K562 (cell line): ENCODE data around the gene LIG3. TPM values are rescaled to one million over a fixed set of nuclear protein-coding genes. Genes with fewer than 3 reads are reported as not detected.
A peak's percentile ranks its signal among the peaks of the same experiment; 100 is the strongest.

ENCODE experiments used
- CEBPB ChIP-seq: fragments of 450-650 bp; IDR thresholded peaks from 2 replicates; pipeline ENCODE4 v1.6.1; 2016; ENCODE audit warnings: missing genetic modification characterization, missing compliant biosample characterization
- FOXJ2 ChIP-seq: fragments of 200-800 bp; sonication (Bioruptor generic); IDR thresholded peaks from 2 replicates; pipeline ENCODE4 v1.6.1; 2016; ENCODE audit warnings: missing genetic modification characterization, missing compliant biosample characterization
- MAFG ChIP-seq: fragments of 450-650 bp; conservative IDR thresholded peaks from 2 replicates; pipeline ENCODE4 v1.6.1; 2016; ENCODE audit warnings: missing genetic modification characterization, missing compliant biosample characterization
- MED1 ChIP-seq: sonication (generic); formaldehyde crosslinking; IDR thresholded peaks from 2 replicates; pipeline ENCODE4 v1.8.1; 2023; ENCODE audit warnings: missing genetic modification reagents, borderline replicate concordance
- MNT ChIP-seq, 2 experiments: fragments of 450-650 bp; conservative IDR thresholded peaks; 2 replicates each; pipeline ENCODE4 v1.6.1; 2017; ENCODE audit warnings: mild to moderate bottlenecking in 2 of 2, moderate library complexity in 2 of 2
- MYBL2 ChIP-seq, 2 experiments: fragments of 450-650 bp in 1 of 2; sonication (generic) in 1 of 2; formaldehyde crosslinking in 1 of 2; IDR thresholded peaks; 2 replicates each; pipeline versions ENCODE4 v1.6.1 to v1.8.1; 2017 to 2022; ENCODE audit warnings: borderline replicate concordance in 1 of 2, inconsistent platforms in 1 of 2, low read depth in 1 of 2, mild to moderate bottlenecking in 1 of 2, missing genetic modification reagents in 1 of 2, moderate library complexity in 1 of 2
- NCOA6 ChIP-seq: fragments of 450-650 bp; IDR thresholded peaks from 2 replicates; pipeline ENCODE4 v1.6.1; 2017; ENCODE audit warnings: mild to moderate bottlenecking
- POLR2AphosphoS5 ChIP-seq: IDR thresholded peaks from 2 replicates; pipeline ENCODE4 v1.6.1; 2011; ENCODE audit warnings: mild to moderate bottlenecking, low read depth, low read length, moderate library complexity; ENCODE audit not compliant: control insufficient read depth, insufficient read depth
- PYGO2 ChIP-seq: fragments of 450-650 bp; IDR thresholded peaks from 2 replicates; pipeline ENCODE4 v1.6.1; 2016; ENCODE audit warnings: mild to moderate bottlenecking, missing genetic modification characterization, moderate library complexity, missing compliant biosample characterization
- TAF9B ChIP-seq: fragments of 450-650 bp; IDR thresholded peaks from 2 replicates; pipeline ENCODE4 v1.6.1; 2018; ENCODE audit warnings: mild to moderate bottlenecking; ENCODE audit not compliant: partially characterized antibody
- TBL1XR1 ChIP-seq, 2 experiments: IDR thresholded peaks; 2 replicates each; pipeline ENCODE4 v1.6.1; 2012; ENCODE audit warnings: improper control_type of control experiment in 2 of 2, low read length in 2 of 2, mild to moderate bottlenecking in 1 of 2
- TSC22D4 ChIP-seq: fragments of 450-650 bp; IDR thresholded peaks from 2 replicates; pipeline ENCODE4 v1.6.1; 2016; ENCODE audit warnings: missing genetic modification characterization, missing biosample characterization, control low read depth
- ZC3H8 ChIP-seq: fragments of 450-650 bp; IDR thresholded peaks from 2 replicates; pipeline ENCODE4 v1.6.1; 2017
- ZMIZ1 ChIP-seq, 2 experiments: fragments of 150-350 bp in 1 of 2; IDR thresholded peaks; 2 replicates each; pipeline ENCODE4 v1.6.1; 2012 to 2016; ENCODE audit warnings: low read depth in 2 of 2, low read length in 2 of 2, mild to moderate bottlenecking in 1 of 2, moderate library complexity in 1 of 2
- ZNF395 ChIP-seq: fragments of 200-800 bp; sonication (Bioruptor generic); IDR thresholded peaks from 2 replicates; pipeline ENCODE4 v1.6.1; 2017; ENCODE audit warnings: missing genetic modification characterization, missing compliant biosample characterization
- ZNF445 ChIP-seq: fragments of 250-450 bp; sonication (Bioruptor Pico); IDR thresholded peaks from 2 replicates; pipeline ENCODE4 v1.4.0; 2020; ENCODE audit warnings: low read depth, mild to moderate bottlenecking, moderate library complexity
- ZNF668 ChIP-seq: fragments of 250-450 bp; sonication (Bioruptor Pico); IDR thresholded peaks from 2 replicates; pipeline ENCODE4 v1.8.0; 2022; ENCODE audit warnings: mild to moderate bottlenecking, inconsistent platforms
- ZNF785 ChIP-seq: fragments of 250-450 bp; sonication (Bioruptor Pico); IDR thresholded peaks from 2 replicates; pipeline ENCODE4 v1.4.0; 2020; ENCODE audit warnings: mild to moderate bottlenecking
- ZSCAN29 ChIP-seq: fragments of 450-650 bp; IDR thresholded peaks from 2 replicates; pipeline ENCODE4 v1.6.1; 2017
- ZSCAN32 ChIP-seq: fragments of 450-650 bp; formaldehyde crosslinking; IDR thresholded peaks from 2 replicates; pipeline ENCODE4 v1.4.0; 2020; ENCODE audit warnings: mild to moderate bottlenecking, moderate library complexity
- polyA plus RNA-seq, 8 experiments: library from polyadenylated mRNA; depleted of rRNA in 4 of 8; stranded (reverse) in 5 of 8; unstranded in 3 of 8; fragments of >200 nt; fragmentation: Nextera tagmentation in 2 of 8; fragmentation: Illumina TruSeq in 1 of 8; extraction: Ambion mirVana in 2 of 8; extraction: Trizol in 1 of 8; gene quantifications; 2 replicates each; pipeline versions ENCODE4 v1.2.1 to v1.2.3, GENCODE V29; 2011 to 2014; ENCODE audit warnings: inconsistent platforms in 1 of 8, missing spikeins in 1 of 8
- total RNA-seq, 7 experiments: library from RNA; depleted of rRNA in 6 of 7; stranded (reverse); fragments of >200 nt in 6 of 7; fragmentation: Illumina TruSeq in 2 of 7; extraction: Trizol in 2 of 7; gene quantifications; 2 replicates each; pipeline versions ENCODE4 v1.2.1 to v1.2.3, GENCODE V29; 2011 to 2021; ENCODE audit warnings: low replicate concordance in 1 of 7

Gene LIG3
- total and polyA plus RNA-seq, 9 of the 15 experiments (the other 6 are each of a cell fraction or from before 2014, with no cell fraction given), result 7.6 to 75.0 (median 43.0) TPM

GRCh38 chr17:34981538-34982241 is 1.4 kb downstream of the LIG3 start (continued):
- TF ChIP-seq POLR2AphosphoS5 (peak; percentile 70; the same call in 1 of the 2 replicates), ZNF668 (CRISPR knock-in tag) (no peak), PYGO2 (tag) (no peak), MED1 (no peak), MYBL2 (IDR thresholded peaks at IDR 0.05; ENCODE audit: low read depth) (no peak), MYBL2 (CRISPR knock-in tag; IDR thresholded peaks at IDR 0.05; ENCODE audit: borderline replicate concordance) (no peak), TSC22D4 (tag) (no peak), TBL1XR1 (IDR thresholded peaks at IDR 0.05; ENCODE audit: low read length in 2 of 2) (no peak; a peak in 1 of 4 replicates), ZNF395 (CRISPR knock-in tag) (no peak), ZC3H8 (no peak), FOXJ2 (tag) (0 out of 2 replicates have a peak, but pooled peaks have one; percentile 6), CEBPB (tag) (no peak), NCOA6 (0 out of 2 replicates have a peak, but pooled peaks have one; percentile 15), ZSCAN32 (no peak), MNT (conservative IDR thresholded peaks at IDR 0.05) (peak in 1 of 2 experiments; percentile 0; a peak in 1 of 4 replicates), ZSCAN29 (no peak), MAFG (tag) (peak; percentile 56; the same call in 1 of the 2 replicates), ZMIZ1 (IDR thresholded peaks at IDR 0.05; ENCODE audit: low read depth in 2 of 2, low read length in 2 of 2) (peak in 1 of 2 experiments; percentile 65; a peak in 1 of 4 replicates), ZNF785 (CRISPR knock-in tag) (no peak), ZNF445 (no peak), TAF9B (no peak)
